MCF 10A (cell line): Measurements from ENCODE around the gene MCM5. TPM values are rescaled to one million over a fixed set of nuclear protein-coding genes. Genes with fewer than 3 reads are reported as not detected.

ENCODE experiments used
- BruUV-seq: library from RNA; stranded (reverse); fragments of 400-500 nt; replicated peaks from 2 replicates; lab custom pipeline; 2021; lab: Mats Ljungman, UMichigan
- CTCF ChIA-PET: fragments of 300-600 bp; sonication (Branson Sonifier 250); formaldehyde crosslinking; extraction: SDS; loops from one replicate; lab custom pipeline; 2021; ENCODE audit warnings: antibody characterized with exemption, inconsistent platforms; lab: Yijun Ruan, JAX
- POLR2A ChIA-PET: fragments of 300-600, 350-650 bp; sonication (Branson Sonifier 250); formaldehyde crosslinking; extraction: SDS; loops from one replicate; lab custom pipeline; 2020; ENCODE audit warnings: antibody characterized with exemption, inconsistent platforms; lab: Yijun Ruan, JAX
- DNase-seq: peaks from one replicate; pipeline ENCODE4 v3.0.0-alpha.2; 2018; ENCODE audit not compliant: unreplicated experiment
- H3K27ac Mint-ChIP-seq: one replicate; pipeline ENCODE4 v1.8.0; 2022; ENCODE audit warnings: mild to moderate bottlenecking, low read depth, mixed read lengths; ENCODE audit not compliant: unreplicated experiment
- H3K27me3 Mint-ChIP-seq: one replicate; pipeline ENCODE4 v1.8.0; 2022; ENCODE audit warnings: mixed read lengths; ENCODE audit not compliant: insufficient read depth, unreplicated experiment
- H3K36me3 Mint-ChIP-seq: one replicate; pipeline ENCODE4 v1.8.0; 2022; ENCODE audit warnings: mild to moderate bottlenecking, moderate library complexity, mixed read lengths; ENCODE audit not compliant: insufficient read depth, unreplicated experiment
- H3K4me1 Mint-ChIP-seq: one replicate; pipeline ENCODE4 v1.8.0; 2022; ENCODE audit warnings: mixed read lengths; ENCODE audit not compliant: insufficient read depth, unreplicated experiment
- H3K4me3 Mint-ChIP-seq: one replicate; pipeline ENCODE4 v1.8.0; 2022; ENCODE audit warnings: mild to moderate bottlenecking, moderate library complexity, mixed read lengths; ENCODE audit not compliant: unreplicated experiment
- H3K9me3 Mint-ChIP-seq: one replicate; pipeline ENCODE4 v1.8.0; 2022; ENCODE audit warnings: mixed read lengths; ENCODE audit not compliant: unreplicated experiment
- intact Hi-C: fragments of 100-400 bp; cut with micrococcal nuclease; formaldehyde crosslinking; loops from 2 replicates; pipeline ENCODE4 v1.14.1; 2022
- total RNA-seq: library from RNA; stranded (reverse); gene quantifications from 2 replicates; pipeline ENCODE4 v1.2.3, GENCODE V29; 2022
- TF ChIP-seq, protein P1 (sequence below): fragments of 200-600 bp; IDR thresholded peaks from one replicate; pipeline ENCODE4 v1.8.0; 2022; ENCODE audit warnings: antibody characterized with exemption, mild to moderate bottlenecking; ENCODE audit not compliant: unreplicated experiment

Gene MCM5
- total RNA-seq, 1 experiment from 2014 or later = 35.0 TPM

DNA sequence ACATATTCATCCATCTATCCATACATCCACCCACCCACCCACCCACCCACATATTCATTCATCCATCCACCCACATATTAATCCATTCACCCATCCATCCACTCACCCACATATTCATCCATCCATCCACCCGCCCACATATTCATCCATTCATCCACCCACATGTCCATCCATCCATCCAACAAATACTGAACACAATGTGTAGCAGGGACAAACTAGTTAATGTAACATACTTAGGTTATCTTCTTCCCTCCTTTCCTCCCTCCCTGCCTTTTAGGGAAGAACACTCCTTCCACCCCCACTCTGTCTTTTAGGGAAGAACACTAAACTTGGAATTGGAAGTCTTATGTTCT lies 39.4 kb downstream of the MCM5 start:
- Mint-ChIP-seq H3K36me3 (peaks cover 4% of the 10 kb centered on the region), H3K27me3 (no peaks in the 10 kb centered on the region), H3K9me3 (peaks cover 15% of the 10 kb centered on the region), H3K4me1 (peaks cover 13% of the 10 kb centered on the region), H3K4me3 (no peak overlapping the region), H3K27ac (no peak overlapping the region)
- TF ChIP-seq, protein P1, sequence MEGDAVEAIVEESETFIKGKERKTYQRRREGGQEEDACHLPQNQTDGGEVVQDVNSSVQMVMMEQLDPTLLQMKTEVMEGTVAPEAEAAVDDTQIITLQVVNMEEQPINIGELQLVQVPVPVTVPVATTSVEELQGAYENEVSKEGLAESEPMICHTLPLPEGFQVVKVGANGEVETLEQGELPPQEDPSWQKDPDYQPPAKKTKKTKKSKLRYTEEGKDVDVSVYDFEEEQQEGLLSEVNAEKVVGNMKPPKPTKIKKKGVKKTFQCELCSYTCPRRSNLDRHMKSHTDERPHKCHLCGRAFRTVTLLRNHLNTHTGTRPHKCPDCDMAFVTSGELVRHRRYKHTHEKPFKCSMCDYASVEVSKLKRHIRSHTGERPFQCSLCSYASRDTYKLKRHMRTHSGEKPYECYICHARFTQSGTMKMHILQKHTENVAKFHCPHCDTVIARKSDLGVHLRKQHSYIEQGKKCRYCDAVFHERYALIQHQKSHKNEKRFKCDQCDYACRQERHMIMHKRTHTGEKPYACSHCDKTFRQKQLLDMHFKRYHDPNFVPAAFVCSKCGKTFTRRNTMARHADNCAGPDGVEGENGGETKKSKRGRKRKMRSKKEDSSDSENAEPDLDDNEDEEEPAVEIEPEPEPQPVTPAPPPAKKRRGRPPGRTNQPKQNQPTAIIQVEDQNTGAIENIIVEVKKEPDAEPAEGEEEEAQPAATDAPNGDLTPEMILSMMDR = no peak
- POLR2A ChIA-PET = no interaction called here
- no TSS peak for BruUV-seq
- no peak for DNase-seq
- CTCF ChIA-PET = no interaction called here
- intact Hi-C loops = no loop called here

DNA sequence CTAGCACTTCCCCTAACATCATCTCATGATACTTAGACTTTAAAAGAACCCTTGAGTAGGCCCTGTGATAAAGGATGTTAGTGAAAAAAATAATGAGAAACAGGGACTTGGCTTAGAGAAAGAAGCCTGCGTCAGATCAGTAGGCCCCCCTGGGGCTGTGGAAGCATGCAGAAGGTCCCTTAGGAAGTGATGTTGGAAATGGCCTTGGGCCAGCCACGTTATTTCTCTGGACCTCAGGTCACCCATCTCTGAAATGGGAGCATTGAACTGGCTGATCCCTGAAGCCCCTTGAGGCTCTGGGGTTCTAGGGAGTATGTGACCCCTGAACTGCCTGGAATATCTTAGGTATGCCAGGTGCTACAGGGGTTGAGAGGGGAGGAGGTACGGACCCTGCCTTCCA lies 40.2 kb downstream of the MCM5 start:
- Mint-ChIP-seq H3K4me1 (peaks cover 13% of the 10 kb centered on the region), H3K27ac (no peak overlapping the region), H3K9me3 (peaks cover 15% of the 10 kb centered on the region), H3K27me3 (no peaks in the 10 kb centered on the region), H3K4me3 (no peak overlapping the region), H3K36me3 (no peaks in the 10 kb centered on the region)
- CTCF ChIA-PET = no interaction called here
- intact Hi-C loops = no loop called here
- POLR2A ChIA-PET = no interaction called here
- no peak for DNase-seq
- TF ChIP-seq, protein P1 = no peak
- BruUV-seq = no TSS peak

DNA sequence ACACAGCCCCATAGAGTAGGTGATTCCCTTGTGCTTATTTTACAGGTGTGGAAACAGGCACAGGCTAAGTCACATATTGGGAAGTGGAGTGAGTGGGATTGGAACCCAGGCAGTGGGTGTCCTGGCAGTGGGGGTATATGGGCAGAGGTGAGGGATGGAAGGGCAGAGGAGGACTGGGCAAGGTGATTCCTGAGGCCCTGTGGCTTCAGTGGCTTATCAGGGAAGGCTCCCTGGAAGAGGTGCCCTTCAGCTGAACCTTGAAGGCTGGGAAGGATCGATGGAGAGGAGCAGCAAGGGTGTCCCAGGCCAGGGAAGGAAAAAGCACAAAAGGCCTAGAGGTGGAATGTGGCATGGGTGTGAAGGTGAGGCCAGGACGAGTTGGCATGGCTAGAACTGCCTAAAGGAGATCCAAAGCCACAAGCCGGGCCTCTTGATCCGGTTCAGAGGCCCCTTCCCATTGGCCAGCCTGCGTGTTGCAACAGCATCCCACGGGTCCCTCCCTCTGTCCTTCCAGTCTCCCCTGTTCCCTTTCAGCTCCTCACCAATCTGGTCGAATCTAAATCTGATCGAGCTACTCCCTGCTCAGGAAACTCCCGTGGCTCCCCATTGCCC lies 41.7 kb downstream of the MCM5 start:
- intact Hi-C loops = no loop called here
- H3K27me3 Mint-ChIP-seq = no peaks in the 10 kb centered on the region
- DNase-seq = no peak
- H3K4me1 Mint-ChIP-seq = peaks cover 21% of the 10 kb centered on the region
- ChIA-PET POLR2A (no interaction called here), CTCF (interaction anchor here (0.7 to 1.4 kb wide), 3 partner anchors 9 to 653 kb away, joined by 3 to 7 read pairs (median 4); no protein-coding TSS in a partner anchor)
- TF ChIP-seq, protein P1 = no peak
- BruUV-seq = no TSS peak
- no peak overlapping the region for H3K4me3 Mint-ChIP-seq
- H3K9me3 Mint-ChIP-seq = peaks cover 15% of the 10 kb centered on the region
- H3K27ac Mint-ChIP-seq = no peak overlapping the region
- no peaks in the 10 kb centered on the region for H3K36me3 Mint-ChIP-seq

DNA sequence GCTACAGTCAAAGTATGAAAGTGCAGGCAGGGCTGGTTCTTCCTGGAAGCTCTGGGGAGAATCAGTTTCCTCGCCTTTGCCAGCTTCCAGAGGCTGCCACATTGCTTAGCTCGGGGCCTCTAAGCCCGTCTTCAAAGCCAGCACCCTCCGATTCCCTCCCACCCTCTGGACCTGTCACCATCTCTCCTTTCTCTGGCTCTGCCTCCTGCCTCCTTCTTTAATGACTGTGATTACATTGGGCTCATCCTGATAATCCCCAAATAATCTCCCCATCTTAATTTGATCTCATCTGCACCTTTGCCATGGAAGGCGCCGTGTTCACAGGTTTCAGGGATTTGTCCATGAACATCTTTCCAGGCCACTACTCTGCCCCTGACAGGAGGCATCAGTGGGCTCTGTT lies 42.5 kb downstream of the MCM5 start:
- no peak overlapping the region for H3K27ac Mint-ChIP-seq
- no peak for DNase-seq
- TF ChIP-seq, protein P1 = no peak
- no TSS peak for BruUV-seq
- peaks cover 26% of the 10 kb centered on the region for H3K4me1 Mint-ChIP-seq
- peaks cover 15% of the 10 kb centered on the region for H3K9me3 Mint-ChIP-seq
- no peaks in the 10 kb centered on the region for H3K27me3 Mint-ChIP-seq
- H3K4me3 Mint-ChIP-seq = no peak overlapping the region
- intact Hi-C loops = no loop called here
- CTCF ChIA-PET = interaction anchor here (1.4 kb wide), 1 partner anchor 140 kb away, joined by 7 read pairs; no protein-coding TSS in a partner anchor
- H3K36me3 Mint-ChIP-seq = no peaks in the 10 kb centered on the region
- POLR2A ChIA-PET = interaction anchor here (0.7 kb wide), 1 partner anchor 8 kb away, joined by 3 read pairs; no protein-coding TSS in a partner anchor
